H1 (cell line): ENCODE data around the gene GRK5. TPM values are rescaled to one million over a fixed set of nuclear protein-coding genes. Genes with fewer than 3 reads are reported as not detected.

ENCODE experiments used
- BRCA1 ChIP-seq: IDR thresholded peaks from 2 replicates; pipeline ENCODE4 v1.6.1; 2012; ENCODE audit warnings: low read depth, low read length, improper control_type of control experiment
- POLR2AphosphoS5 ChIP-seq: IDR thresholded peaks from 2 replicates; pipeline ENCODE4 v1.6.1; 2011; ENCODE audit warnings: low read depth, low read length
- polyA plus RNA-seq, 7 experiments: library from polyadenylated mRNA; depleted of rRNA in 3 of 7; stranded (reverse) in 5 of 7; unstranded in 2 of 7; fragments of >200 nt in 5 of 7; fragments of 200-250 nt in 2 of 7; gene quantifications; 1 replicate in 5 of 7; 2 replicates in 1 of 7; 4 replicates in 1 of 7; pipeline versions ENCODE4 v1.2.1 to v1.2.3, GENCODE V29; 2011 to 2013; ENCODE audit warnings: missing spikeins in 2 of 7, mixed read lengths in 2 of 7
- total RNA-seq: library from RNA; stranded (reverse); fragmentation: NEBNext Ultra II Directional; extraction: Animal tissue kit (Norgen Biotek cat#: 25700); gene quantifications from 2 replicates; pipeline ENCODE4 v1.2.1, GENCODE V29; 2021

Gene GRK5
- total and polyA plus RNA-seq, 2 of the 8 experiments (the other 6 are each of a cell fraction or from before 2014, with no cell fraction given) = 0.54 to 2.5 TPM

DNA sequence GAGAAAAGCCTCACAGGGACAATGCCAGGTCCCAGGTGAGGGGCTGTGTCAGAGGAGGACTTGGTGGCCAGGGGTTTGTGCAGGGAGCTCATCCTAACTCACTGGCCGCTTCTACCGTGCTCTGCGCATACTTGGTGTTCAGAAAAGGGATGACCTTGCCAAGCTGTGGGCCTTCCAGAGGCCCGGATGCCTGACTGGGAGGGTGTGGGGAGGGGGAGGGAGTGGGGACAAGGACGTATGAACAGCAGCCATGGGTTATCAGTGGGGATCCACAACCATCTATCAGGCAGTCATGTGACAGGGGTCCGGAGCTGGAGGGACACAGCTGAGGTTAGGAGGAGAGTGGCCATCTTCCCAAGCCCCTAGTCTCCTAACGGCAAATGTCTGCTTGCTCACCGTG is 48.0 kb upstream of the GRK5 start (continued):
- TF ChIP-seq POLR2AphosphoS5 = no peak
- TF ChIP-seq BRCA1 = no peak
